ENCODE results near the gene COPG2. TPM values are rescaled to one million over a fixed set of nuclear protein-coding genes. Genes with fewer than 3 reads are reported as not detected.

Gene COPG2
- total RNA-seq, 1 experiment from 2014 or later, result 25.5 TPM

- no peak for DNase-seq
- TF ChIP-seq EZH2 (IDR thresholded peaks at IDR 0.05; ENCODE audit: low read depth), result no peak
- no peak for TF ChIP-seq CTCF (conservative IDR thresholded peaks at IDR 0.05)
- intact Hi-C loops (cut with micrococcal nuclease; ENCODE audit: unreplicated experiment), result no loop called here
- H3K36me3 ChIP-seq (ENCODE audit: low read depth), result 0 out of 2 replicates have a peak, but pooled peaks cover 7% of the 10 kb centered on the region
- H3K4me1 ChIP-seq (replicated peaks; ENCODE audit: insufficient read depth), result peaks cover under 1% of the 10 kb centered on the region; the same call in 1 of the 2 replicates
- ChIA-PET CTCF (no interaction called here), POLR2A (ENCODE audit: unreplicated experiment) (no interaction called here)
- H3F3A ChIP-seq (ENCODE audit: insufficient read depth, low read depth), result no peaks in the 10 kb centered on the region
- no peak overlapping the region for H3K4me2 ChIP-seq
- no peak overlapping the region for H3K27ac ChIP-seq
- no peaks in the 10 kb centered on the region for H3K9me3 ChIP-seq (ENCODE audit: insufficient read depth, low read depth)
- no peaks in the 10 kb centered on the region for H3K79me2 ChIP-seq (ENCODE audit: low read depth)
- BruUV-seq (replicated peaks), result no TSS peak
- H3K27me3 ChIP-seq (ENCODE audit: insufficient read depth, low read depth), result no peaks in the 10 kb centered on the region
- no peaks in the 10 kb centered on the region for H3K9me2 ChIP-seq (ENCODE audit: insufficient read depth)
- no peaks in the 10 kb centered on the region for H4K20me1 ChIP-seq (ENCODE audit: insufficient read depth)
- no peak overlapping the region for H2AFZ ChIP-seq
- H3K4me3 ChIP-seq, result no peak overlapping the region
Observed at GRCh38 chr7:130662426-130662825, 6.1 kb downstream of the COPG2 start.

GRCh38 chr7:130655286-130655685, 13.3 kb downstream of the COPG2 start:
- no peak overlapping the region for H2AFZ ChIP-seq

GRCh38 chr7:130654850-130655249, 13.7 kb downstream of the COPG2 start:
- intact Hi-C loops (cut with micrococcal nuclease; ENCODE audit: unreplicated experiment), result no loop called here
- Histone ChIP-seq H3K27me3 (ENCODE audit: insufficient read depth, low read depth) (no peaks in the 10 kb centered on the region), H2AFZ (no peak overlapping the region), H3K4me3 (no peak overlapping the region), H3K4me1 (replicated peaks; ENCODE audit: insufficient read depth) (no peaks in the 10 kb centered on the region), H3K79me2 (ENCODE audit: low read depth) (no peaks in the 10 kb centered on the region), H3K27ac (no peak overlapping the region), H3K9me2 (ENCODE audit: insufficient read depth) (no peaks in the 10 kb centered on the region), H3F3A (ENCODE audit: insufficient read depth, low read depth) (no peaks in the 10 kb centered on the region), H4K20me1 (ENCODE audit: insufficient read depth) (no peaks in the 10 kb centered on the region), H3K36me3 (ENCODE audit: low read depth) (no peaks in the 10 kb centered on the region), H3K4me2 (no peak overlapping the region), H3K9me3 (ENCODE audit: insufficient read depth, low read depth) (no peaks in the 10 kb centered on the region)
- POLR2A ChIA-PET (ENCODE audit: unreplicated experiment), result no interaction called here
- no peak for TF ChIP-seq EZH2 (IDR thresholded peaks at IDR 0.05; ENCODE audit: low read depth)
- no peak for TF ChIP-seq CTCF (conservative IDR thresholded peaks at IDR 0.05)
- CTCF ChIA-PET, result no interaction called here
- no TSS peak for BruUV-seq (replicated peaks)
- no peak for DNase-seq

More at GRCh38 chr7:130655286-130655685, 13.3 kb downstream of the COPG2 start:
- H3K36me3 ChIP-seq (ENCODE audit: low read depth), result no peaks in the 10 kb centered on the region
- ChIA-PET POLR2A (ENCODE audit: unreplicated experiment) (no interaction called here), CTCF (no interaction called here)
- intact Hi-C loops (cut with micrococcal nuclease; ENCODE audit: unreplicated experiment), result no loop called here
- H3K79me2 ChIP-seq (ENCODE audit: low read depth), result no peaks in the 10 kb centered on the region
- H3K9me2 ChIP-seq (ENCODE audit: insufficient read depth), result no peaks in the 10 kb centered on the region
- no peak overlapping the region for H3K4me2 ChIP-seq
- no peaks in the 10 kb centered on the region for H3K27me3 ChIP-seq (ENCODE audit: insufficient read depth, low read depth)
- no peak overlapping the region for H3K4me3 ChIP-seq
- DNase-seq, result no peak
- no peaks in the 10 kb centered on the region for H3K4me1 ChIP-seq (replicated peaks; ENCODE audit: insufficient read depth)
- H3K9me3 ChIP-seq (ENCODE audit: insufficient read depth, low read depth), result no peaks in the 10 kb centered on the region
- TF ChIP-seq CTCF (conservative IDR thresholded peaks at IDR 0.05), result no peak
- no peak for TF ChIP-seq EZH2 (IDR thresholded peaks at IDR 0.05; ENCODE audit: low read depth)
- no peaks in the 10 kb centered on the region for H4K20me1 ChIP-seq (ENCODE audit: insufficient read depth)
- no peak overlapping the region for H3K27ac ChIP-seq
- BruUV-seq (replicated peaks), result no TSS peak
- no peaks in the 10 kb centered on the region for H3F3A ChIP-seq (ENCODE audit: insufficient read depth, low read depth)

Measured in PC-9 (cell line).